Epithelial cell of umbilical artery (primary cell): ENCODE results near the gene LUM. TPM values are rescaled to one million over a fixed set of nuclear protein-coding genes. Genes with fewer than 3 reads are reported as not detected.

Experiments
- total RNA-seq: library from RNA; depleted of rRNA; stranded (reverse); fragments of >200 nt; gene quantifications from 2 replicates; pipeline ENCODE4 v1.2.3, GENCODE V29; 2014

The LUM gene, protein sequence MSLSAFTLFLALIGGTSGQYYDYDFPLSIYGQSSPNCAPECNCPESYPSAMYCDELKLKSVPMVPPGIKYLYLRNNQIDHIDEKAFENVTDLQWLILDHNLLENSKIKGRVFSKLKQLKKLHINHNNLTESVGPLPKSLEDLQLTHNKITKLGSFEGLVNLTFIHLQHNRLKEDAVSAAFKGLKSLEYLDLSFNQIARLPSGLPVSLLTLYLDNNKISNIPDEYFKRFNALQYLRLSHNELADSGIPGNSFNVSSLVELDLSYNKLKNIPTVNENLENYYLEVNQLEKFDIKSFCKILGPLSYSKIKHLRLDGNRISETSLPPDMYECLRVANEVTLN
- total RNA-seq, result 2.3 and 7.1 TPM in 2 replicates

GRCh38 chr12:91111366-91112325 is at the start of gene LUM:
Gene LUM (minus strand): TSS chr12:91111494. CDS start chr12:91108979, 2,515 bp downstream.

DNA sequence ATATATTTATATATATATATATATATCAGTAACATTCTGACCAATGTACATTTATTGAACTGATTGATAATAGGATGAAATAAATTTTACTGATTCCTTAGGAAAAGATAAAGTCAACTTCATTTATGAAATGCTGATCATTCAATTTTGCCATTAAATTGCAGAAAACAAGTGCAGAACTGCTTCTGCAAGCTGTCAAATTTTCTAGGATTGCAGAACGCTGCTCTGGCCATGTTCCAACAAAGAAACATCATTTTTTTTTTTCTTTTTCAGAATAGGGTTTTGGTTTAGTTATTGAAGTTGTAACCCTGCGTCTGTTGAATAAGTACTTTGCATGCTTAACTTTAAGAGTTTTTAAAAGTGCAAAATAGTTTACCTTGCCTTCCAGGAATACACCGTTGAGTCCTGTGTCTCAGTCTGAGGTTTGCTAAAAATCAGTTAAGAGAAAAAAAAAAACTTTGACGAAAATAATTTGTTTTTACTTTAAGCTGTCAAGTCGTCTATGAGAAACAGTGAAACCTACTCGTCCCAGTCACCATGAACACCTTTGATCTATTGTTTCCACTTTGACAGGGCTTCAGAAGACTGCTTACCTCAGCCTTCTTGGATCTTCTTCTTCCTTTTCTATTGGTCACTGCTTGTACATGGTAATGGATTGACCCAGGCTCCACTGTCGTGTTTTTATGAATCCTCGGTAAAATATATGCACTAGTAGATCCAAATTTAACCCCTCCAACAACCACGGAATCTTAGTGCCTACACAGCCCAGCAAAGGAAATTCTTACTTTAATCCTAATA is 53.7 kb downstream of the LUM start, which contains the start of gene KERA:
TSS of gene KERA (minus strand) at position 657 of the 798 bp plus-strand sequence. CDS start 1,743 bp downstream, outside the sequence.

Other genes with a start within 250 kb of the LUM start
- not detected in 2 replicates for gene CCER1, start 156.3 kb downstream of the LUM start, total RNA-seq
- gene EPYC, start 106.5 kb downstream of the LUM start, total RNA-seq, result not detected in 2 replicates
- not detected in 2 replicates for gene KERA, start 53.5 kb downstream of the LUM start, total RNA-seq
- gene DCN, start 71.3 kb upstream of the LUM start, total RNA-seq, result 8.8 and 47.1 TPM in 2 replicates